HG03139 (cell line): ENCODE results near the gene SSTR1.

Experiments
- ATAC-seq: cut with Tn5 transposase; IDR thresholded peaks from one replicate; pipeline ENCODE4 v1.9.1; 2021; ENCODE audit not compliant: unreplicated experiment

Gene SSTR1

DNA sequence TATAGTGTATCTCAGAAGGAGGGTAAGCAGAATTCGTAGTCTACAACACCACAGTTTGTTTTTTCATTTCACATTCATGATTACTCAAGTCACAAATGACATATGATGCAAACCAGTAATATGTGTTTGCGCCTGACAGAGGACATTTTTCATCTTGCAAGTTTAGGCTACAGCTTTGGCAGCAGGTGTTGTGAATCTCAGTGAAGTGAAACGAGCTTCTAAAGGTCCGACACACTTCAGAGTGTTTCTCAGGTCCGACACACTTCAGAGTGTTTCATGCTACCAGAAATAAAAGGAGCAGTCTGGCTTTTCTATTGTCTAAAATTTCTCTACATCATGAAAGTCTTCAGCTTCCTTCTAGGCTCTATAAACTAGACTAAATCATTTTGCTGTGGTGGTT lies 25.5 kb downstream of the SSTR1 start:
- ATAC-seq = no peak

DNA sequence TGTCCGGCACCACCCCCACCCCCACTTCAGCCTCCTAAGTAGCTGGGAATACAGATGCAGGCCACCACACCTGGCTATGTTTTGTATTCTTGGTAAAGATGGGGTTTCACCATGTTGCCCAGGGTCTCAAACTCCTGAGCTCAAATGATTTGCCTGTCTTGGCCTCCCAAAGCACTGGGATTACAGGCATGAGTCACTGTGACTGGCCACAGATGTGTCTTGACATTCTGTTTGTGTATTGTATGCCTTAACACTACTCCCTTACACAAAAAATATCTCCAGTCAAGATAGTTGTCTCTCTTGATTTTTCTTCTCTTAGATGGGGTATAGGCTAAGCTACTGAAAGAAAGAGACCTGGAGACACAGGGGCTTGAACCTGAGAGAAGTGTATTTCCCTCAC lies 30.6 kb downstream of the SSTR1 start:
- ATAC-seq = no peak

DNA sequence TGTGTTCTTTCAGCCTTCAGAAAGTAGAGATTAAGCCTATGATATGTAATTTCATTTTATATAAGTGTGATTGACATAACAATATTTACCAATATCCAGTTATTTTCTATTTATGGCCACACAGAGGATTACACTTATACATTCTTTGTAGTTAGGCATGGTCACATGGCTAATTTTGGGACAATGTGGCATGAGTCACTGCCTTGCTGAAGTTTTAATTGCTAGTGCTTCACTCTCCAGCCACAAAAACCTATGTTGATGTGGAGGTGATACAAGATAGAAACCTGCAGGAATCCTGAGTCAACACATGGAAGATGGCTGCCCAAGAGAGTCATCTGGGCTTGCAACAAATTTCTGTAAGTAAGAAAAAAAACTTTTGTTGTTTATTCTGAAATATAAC lies 31.2 kb downstream of the SSTR1 start:
- no peak for ATAC-seq

DNA sequence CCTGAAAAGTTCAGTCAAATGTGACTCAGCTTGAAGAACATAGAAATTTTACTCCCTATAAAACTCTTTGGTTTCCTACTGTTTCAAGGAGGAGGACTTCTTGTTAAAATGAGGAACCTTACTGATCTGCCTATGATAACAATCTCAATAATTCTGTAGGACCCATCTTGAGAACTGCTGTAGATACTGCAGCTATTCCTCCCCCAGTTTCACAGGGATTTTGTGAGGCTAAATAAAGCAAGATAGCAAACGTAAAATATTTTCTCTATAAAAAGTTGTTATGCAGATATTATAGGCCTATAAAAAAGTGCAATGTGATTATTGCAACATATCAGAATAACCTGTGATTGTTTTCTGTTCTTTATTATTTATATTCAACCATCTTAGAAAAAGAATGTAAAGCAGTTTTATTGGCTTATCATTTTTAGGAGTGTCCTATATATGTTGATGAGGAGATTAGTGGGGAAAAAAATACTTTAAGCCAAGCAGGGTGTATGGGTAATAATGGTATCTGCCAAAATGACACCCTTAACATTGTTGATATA lies 36.1 kb downstream of the SSTR1 start:
- ATAC-seq = no peak

DNA sequence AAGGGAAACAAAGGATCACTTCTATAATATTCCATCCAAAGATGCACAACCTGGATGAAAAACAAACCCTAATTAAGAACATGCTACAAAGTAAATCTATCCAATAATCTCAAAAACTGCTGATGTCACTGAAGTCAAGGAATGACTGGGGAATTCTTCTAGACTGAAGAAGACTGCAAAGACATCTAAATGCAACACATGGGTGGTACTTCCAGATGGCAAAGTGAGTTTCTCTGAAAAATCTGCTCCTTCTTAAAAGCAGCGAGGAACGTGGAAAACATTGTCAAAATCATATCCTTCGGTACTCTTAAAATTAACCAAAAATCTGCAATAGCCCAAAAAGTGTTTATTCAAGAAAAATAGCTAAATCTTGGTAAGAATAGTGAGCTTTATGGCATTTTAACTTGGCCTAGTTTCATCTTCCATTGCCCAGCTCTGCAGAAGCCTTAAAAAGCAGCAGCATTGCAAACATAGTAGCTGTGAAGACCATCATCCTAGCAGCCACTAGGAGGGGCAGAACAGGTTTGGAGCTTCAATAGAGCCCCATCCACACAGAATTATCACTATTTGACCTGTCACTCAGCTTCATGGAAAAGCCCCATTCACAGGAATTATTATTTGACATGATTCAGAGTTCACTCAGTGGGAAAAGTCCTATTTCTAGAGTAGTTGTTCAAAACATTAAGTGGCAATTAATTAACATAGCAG lies 40.8 kb downstream of the SSTR1 start:
- no peak for ATAC-seq

DNA sequence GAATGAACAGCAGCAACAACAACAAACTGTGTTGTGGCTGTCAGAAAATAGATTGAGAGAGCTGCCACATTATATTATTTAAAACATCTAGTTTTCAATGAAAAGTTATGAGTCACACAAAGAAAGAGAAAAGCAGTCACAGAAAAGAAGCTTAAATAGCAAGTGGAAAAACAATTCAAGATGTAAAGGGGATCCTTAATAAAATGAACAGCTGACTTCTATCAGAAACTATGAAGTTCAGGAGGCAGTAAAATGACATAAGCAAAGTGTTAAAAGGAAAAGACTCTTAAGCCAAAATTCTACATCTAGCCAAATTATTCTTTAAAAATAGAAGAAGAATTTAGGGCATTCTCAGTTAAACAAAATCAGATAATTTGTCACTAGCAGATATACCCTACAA lies 42.6 kb downstream of the SSTR1 start:
- ATAC-seq = no peak

DNA sequence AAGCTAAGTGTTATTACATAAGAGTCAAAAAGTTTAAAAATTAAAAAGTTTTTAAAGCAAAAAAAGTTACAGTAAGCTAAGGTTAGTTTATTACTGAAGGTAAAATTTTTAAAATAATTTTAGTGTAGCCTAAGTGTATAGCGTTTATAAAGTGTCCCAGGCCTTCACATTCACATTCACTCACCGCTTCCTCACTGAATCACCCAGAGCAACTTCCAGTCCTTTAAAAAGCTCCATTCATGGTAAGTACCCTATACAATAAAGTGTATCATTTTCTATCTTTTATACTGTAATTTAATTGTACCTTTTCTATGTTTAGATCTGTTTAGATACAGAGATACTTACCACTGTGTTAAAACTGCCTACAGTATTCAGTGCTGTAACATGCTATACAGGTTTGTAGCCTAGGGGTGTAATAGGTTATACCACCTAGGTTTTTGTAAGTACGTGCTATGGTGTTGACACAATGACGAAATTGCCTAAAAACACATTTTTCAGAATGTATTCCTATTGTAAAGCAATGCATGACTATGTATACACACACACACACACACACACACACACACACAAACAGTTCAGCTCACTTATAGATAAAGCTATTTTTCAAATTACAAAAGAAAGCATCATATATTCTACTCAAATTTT lies 44.5 kb downstream of the SSTR1 start:
- ATAC-seq = no peak

DNA sequence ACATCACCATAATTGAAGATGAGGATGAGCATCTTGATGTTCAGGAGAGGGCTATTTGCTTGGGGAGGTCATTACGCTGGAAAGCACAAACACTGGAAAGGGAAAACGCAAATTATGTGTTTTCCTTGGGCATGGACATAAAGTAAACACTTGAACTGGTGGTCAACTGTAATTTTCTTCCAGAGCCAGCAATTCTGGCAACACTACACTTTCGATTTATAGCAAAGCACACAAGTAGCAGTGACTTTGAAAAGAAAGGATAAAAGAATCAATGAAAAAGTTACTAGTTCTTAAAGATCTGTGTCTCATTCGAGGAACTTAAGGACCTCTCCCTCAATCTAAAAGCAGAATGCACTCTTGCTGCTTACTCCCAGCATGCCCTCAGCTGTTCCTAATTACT lies 46.0 kb downstream of the SSTR1 start:
- ATAC-seq = no peak

GRCh38 chr14:38254571-38255407 lies 47.1 kb downstream of the SSTR1 start:
- no peak for ATAC-seq

- no peak for ATAC-seq
These were observed 47.6 kb downstream of the SSTR1 start for GRCh38 chr14:38255408-38255672.

DNA sequence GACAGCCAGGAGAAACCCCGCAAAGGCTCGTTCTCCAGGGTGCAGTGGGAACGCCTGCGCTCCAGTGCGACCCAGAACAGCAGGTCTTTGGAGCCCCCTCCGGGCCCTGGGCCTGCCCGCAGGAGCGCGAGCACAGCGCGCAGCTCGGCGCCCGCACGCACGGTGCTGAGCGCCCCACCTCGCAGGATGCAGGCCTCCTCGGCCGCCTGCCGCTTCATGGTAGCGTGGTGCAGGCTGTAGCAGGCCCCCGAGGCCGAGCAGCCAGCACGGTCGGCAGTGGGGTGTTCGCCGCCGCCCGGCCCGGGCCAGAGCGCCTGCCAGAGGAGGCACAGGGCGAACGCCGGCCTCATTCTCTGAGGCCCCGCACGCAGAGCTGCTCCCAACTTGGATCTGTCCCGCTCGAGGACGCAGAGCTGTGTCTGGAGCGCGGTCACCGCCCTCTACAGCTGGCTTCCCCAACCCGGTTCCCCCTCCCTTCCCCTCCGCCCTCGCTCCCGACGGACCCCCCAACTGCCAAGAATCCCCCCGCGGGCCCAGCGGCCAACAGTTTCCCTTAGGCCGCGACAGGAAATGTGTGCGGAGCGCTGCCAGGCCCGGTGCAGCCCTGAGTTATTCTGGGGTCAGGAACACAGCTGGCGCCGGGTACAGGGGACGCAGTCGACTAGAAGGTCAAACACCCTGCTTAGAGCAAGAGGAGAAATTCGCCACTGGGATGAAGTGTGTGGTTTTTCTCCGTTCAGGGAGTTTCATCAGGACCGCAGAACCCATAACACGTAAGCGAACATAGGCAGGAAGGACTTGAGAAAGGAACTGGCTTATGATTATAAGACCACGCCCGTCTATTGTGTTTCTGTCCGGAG lies 48.2 kb downstream of the SSTR1 start, which contains the start of gene CLEC14A:
Gene CLEC14A, minus strand, starts transcription at position 421 of the 860 bp plus-strand sequence. Its CDS starts 71 bp downstream, at position 350.
- ATAC-seq = no peak

DNA sequence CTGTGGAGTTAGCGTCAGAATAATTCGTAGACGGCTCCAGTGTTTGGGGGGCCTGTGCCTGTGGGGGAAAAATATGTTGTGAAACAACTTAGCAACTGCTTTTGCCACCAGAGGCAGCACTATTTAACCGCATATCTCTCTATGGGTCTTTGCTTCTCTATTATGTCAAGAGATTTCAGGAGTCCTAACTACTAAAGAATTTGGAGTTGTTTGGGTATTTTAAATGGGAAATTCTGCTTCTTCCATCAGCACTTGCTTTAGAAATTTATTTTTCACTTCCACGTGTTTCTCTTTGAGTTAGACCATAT lies 48.8 kb downstream of the SSTR1 start:
- ATAC-seq = no peak

DNA sequence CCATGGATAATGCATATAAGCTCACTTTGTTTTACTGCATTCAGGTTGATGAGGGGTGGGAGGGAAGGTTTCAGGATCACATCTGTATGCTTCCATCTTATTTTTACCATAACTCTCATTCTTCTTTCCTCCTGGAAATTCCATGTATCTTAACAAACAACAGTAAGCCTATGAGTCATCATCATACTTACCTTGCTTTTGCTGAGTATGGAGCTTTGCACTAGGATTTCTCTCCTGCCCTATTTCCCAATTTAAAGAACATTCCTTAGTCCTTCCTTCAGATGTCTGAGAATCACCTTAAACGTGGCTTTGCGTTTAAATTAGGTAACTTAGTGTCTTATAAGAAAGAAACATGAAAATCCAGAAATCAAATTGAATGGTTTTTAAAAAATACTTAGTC lies 49.8 kb downstream of the SSTR1 start:
- no peak for ATAC-seq

- no peak for ATAC-seq
These were observed 53.9 kb downstream of the SSTR1 start for GRCh38 chr14:38261620-38262019.
